CD14-positive monocyte (primary cell): ENCODE measurements around the gene POLR2L. TPM values are rescaled to one million over a fixed set of nuclear protein-coding genes. Genes with fewer than 3 reads are reported as not detected.

Source experiments
- DNase-seq, 3 donors: peaks; one replicate each; pipeline ENCODE4 v3.0.0-alpha.2; 2011 to 2022
- H2AFZ ChIP-seq: 2 replicates; pipeline ENCODE4 v1.6.0; 2012; ENCODE audit warnings: mild to moderate bottlenecking, low read depth, low read length, inconsistent platforms; ENCODE audit not compliant: insufficient read depth, poor library complexity, severe bottlenecking
- H3K27ac ChIP-seq, 2 donors: 1 replicate in 1 of 2; 2 replicates in 1 of 2; pipeline ENCODE4 v1.5.1; 2012 to 2013; ENCODE audit warnings: low read length in 2 of 2, control low read depth in 1 of 2, inconsistent platforms in 1 of 2, low read depth in 1 of 2, mild to moderate bottlenecking in 1 of 2
- H3K27me3 ChIP-seq, 2 donors: one replicate each; pipeline versions ENCODE4 v1.6.0 to v1.6.1; 2011 to 2013; ENCODE audit warnings: low read length in 2 of 2; ENCODE audit not compliant: control insufficient read depth in 2 of 2, insufficient read depth in 2 of 2
- H3K36me3 ChIP-seq, 2 donors: replicated peaks in 1 of 2; 1 replicate in 1 of 2; 2 replicates in 1 of 2; pipeline versions ENCODE4 v1.5.1 to v1.6.1; 2012 to 2013; ENCODE audit warnings: low read length in 2 of 2, control low read depth in 1 of 2, inconsistent platforms in 1 of 2, mild to moderate bottlenecking in 1 of 2; ENCODE audit not compliant: insufficient read depth in 2 of 2, control insufficient read depth in 1 of 2
- H3K4me1 ChIP-seq, 2 donors: 1 replicate in 1 of 2; 2 replicates in 1 of 2; pipeline versions ENCODE4 v1.5.1 to v1.6.1; 2012 to 2013; ENCODE audit warnings: low read length in 2 of 2, control low read depth in 1 of 2, inconsistent platforms in 1 of 2, mild to moderate bottlenecking in 1 of 2, moderate library complexity in 1 of 2; ENCODE audit not compliant: insufficient read depth in 2 of 2, control insufficient read depth in 1 of 2
- H3K4me2 ChIP-seq: replicated peaks from 2 replicates; pipeline ENCODE3; 2012; ENCODE audit warnings: low read length, moderate library complexity, mild to moderate bottlenecking; ENCODE audit not compliant: poor library complexity, severe bottlenecking; ENCODE audit errors: extremely low read depth
- H3K4me3 ChIP-seq, 3 experiments: fragments of 200-600 bp in 1 of 3; sonication (generic) in 1 of 3; replicated peaks in 1 of 3; 1 replicate in 2 of 3; 2 replicates in 1 of 3; pipeline ENCODE4 v1.5.1; 2011 to 2013; ENCODE audit warnings: low read length in 3 of 3, mild to moderate bottlenecking in 3 of 3, control low read depth in 2 of 3, low read depth in 2 of 3, inconsistent platforms in 1 of 3, moderate library complexity in 1 of 3
- H3K79me2 ChIP-seq: 2 replicates; pipeline ENCODE4 v1.6.0; 2012; ENCODE audit warnings: mild to moderate bottlenecking, control low read depth, inconsistent platforms, low read length, moderate library complexity; ENCODE audit not compliant: insufficient read depth
- H3K9ac ChIP-seq: 2 replicates; pipeline ENCODE4 v1.6.0; 2017; ENCODE audit warnings: low read length, mild to moderate bottlenecking; ENCODE audit not compliant: insufficient read depth, poor library complexity, severe bottlenecking
- H3K9me3 ChIP-seq, 2 donors: replicated peaks in 1 of 2; 1 replicate in 1 of 2; 2 replicates in 1 of 2; pipeline versions ENCODE4 v1.5.1 to v1.6.1; 2012 to 2013; ENCODE audit warnings: low read length in 2 of 2, control low read depth in 1 of 2; ENCODE audit not compliant: control insufficient read depth in 1 of 2, insufficient read depth in 1 of 2
- H4K20me1 ChIP-seq: 2 replicates; pipeline ENCODE4 v1.6.0; 2012; ENCODE audit warnings: mild to moderate bottlenecking, low read length, control low read depth, moderate library complexity; ENCODE audit not compliant: insufficient read depth
- H3K27ac Mint-ChIP-seq, 7 donors: one replicate each; pipeline ENCODE4 v1.8.0; 2020; ENCODE audit warnings: mild to moderate bottlenecking in 7 of 7, mixed read lengths in 7 of 7, moderate library complexity in 6 of 7, inconsistent platforms in 2 of 7
- H3K27me3 Mint-ChIP-seq, 3 donors: one replicate each; pipeline ENCODE4 v1.8.0; 2021 to 2022; ENCODE audit warnings: low read depth in 3 of 3, mild to moderate bottlenecking in 3 of 3, mixed read lengths in 3 of 3, moderate library complexity in 3 of 3, inconsistent platforms in 1 of 3
- H3K36me3 Mint-ChIP-seq, 2 donors: one replicate each; pipeline ENCODE4 v1.8.0; 2020; ENCODE audit warnings: mixed read lengths in 2 of 2, inconsistent platforms in 1 of 2, mild to moderate bottlenecking in 1 of 2
- H3K4me1 Mint-ChIP-seq: one replicate; pipeline ENCODE4 v1.8.0; 2020; ENCODE audit warnings: mild to moderate bottlenecking, mixed read lengths
- H3K4me3 Mint-ChIP-seq, 2 donors: one replicate each; pipeline ENCODE4 v1.8.0; 2020; ENCODE audit warnings: mild to moderate bottlenecking in 2 of 2, mixed read lengths in 2 of 2, moderate library complexity in 1 of 2
- H3K9me3 Mint-ChIP-seq, 7 donors: one replicate each; pipeline ENCODE4 v1.8.0; 2020 to 2022; ENCODE audit warnings: mixed read lengths in 7 of 7, mild to moderate bottlenecking in 6 of 7, moderate library complexity in 6 of 7, inconsistent platforms in 2 of 7
- CTCF ChIP-seq: fragments of 200-600 bp; IDR thresholded peaks from one replicate; pipeline ENCODE4 v1.8.0; 2022; ENCODE audit warnings: antibody characterized with exemption, mild to moderate bottlenecking
- WGBS: methylation state at CpG from one replicate; pipeline ENCODE4 v1.1.5; 2013; ENCODE audit warnings: missing lambda C conversion rate; ENCODE audit not compliant: insufficient coverage; 5-methylcytosine and 5-hydroxymethylcytosine counted together
- intact Hi-C, 2 donors: fragments of 100-400 bp; cut with micrococcal nuclease; formaldehyde crosslinking; loops; one replicate each; pipeline versions ENCODE4 v1.15.0 to v1.15.1; 2023
- polyA plus RNA-seq, 3 donors: library from polyadenylated mRNA; depleted of rRNA in 1 of 3; unstranded in 2 of 3; stranded (reverse) in 1 of 3; fragments of 300-500 nt in 2 of 3; fragments of >200 nt in 1 of 3; fragmentation: Illumina TruSeq in 2 of 3; gene quantifications; 1 replicate in 2 of 3; 2 replicates in 1 of 3; pipeline ENCODE4 v1.2.3, GENCODE V29; 2012 to 2021

The POLR2L gene
- polyA plus RNA-seq, 3 donors, result 93.9 to 133 (median 110) TPM

- Histone ChIP-seq H3K79me2 (no peaks in the 10 kb centered on the region), H3K9ac (no peak overlapping the region), H3K4me3 (no peak overlapping the region), H3K4me2 (no peak overlapping the region), H3K27ac (no peak overlapping the region), H4K20me1 (no peaks in the 10 kb centered on the region), H3K36me3 (peaks cover 0 to 6% of the 10 kb centered on the region in 2 donors), H3K9me3 (no peaks in the 10 kb centered on the region), H3K27me3 (no peaks in the 10 kb centered on the region), H3K4me1 (no peaks in the 10 kb centered on the region), H2AFZ (no peak overlapping the region)
- H3K36me3 Mint-ChIP-seq, result peaks cover 4 to 7% of the 10 kb centered on the region in 2 donors
- no peaks in the 10 kb centered on the region for H3K4me1 Mint-ChIP-seq
- DNase-seq, result no peak
- intact Hi-C loops, result no loop called here
- H3K27ac Mint-ChIP-seq, result no peak overlapping the region
- H3K27me3 Mint-ChIP-seq, result peaks cover 0 to 2% (median 2%) of the 10 kb centered on the region in 3 donors
- H3K4me3 Mint-ChIP-seq, result no peak overlapping the region
- WGBS, result 99% methylated on average over 17 of the region's 25 CpGs
- no peak for TF ChIP-seq CTCF
- H3K9me3 Mint-ChIP-seq, result no peaks in the 10 kb centered on the region
Measured at GRCh38 chr11:869399-870126, 27.2 kb upstream of the POLR2L start.

DNA sequence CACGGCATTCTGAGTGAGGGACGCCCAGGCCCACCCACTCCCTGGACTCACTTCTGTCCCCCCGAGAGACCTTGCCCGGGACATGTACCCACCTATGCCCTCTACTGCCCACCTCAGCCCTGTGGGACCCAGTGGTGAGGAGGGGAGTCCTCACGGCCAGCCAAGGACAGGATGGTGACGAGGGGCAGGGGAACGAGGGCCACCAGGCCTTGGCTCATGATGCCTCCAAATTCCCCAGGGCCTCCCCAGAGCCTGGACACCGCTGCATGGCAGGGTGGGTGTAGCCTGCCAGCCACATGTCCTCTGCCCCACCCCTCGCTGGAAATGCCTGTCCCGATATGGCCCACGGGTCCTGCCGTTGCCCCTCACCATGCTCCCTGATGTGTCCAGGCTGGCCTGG is 26.5 kb upstream of the POLR2L start:
- Mint-ChIP-seq H3K4me3 (no peak overlapping the region), H3K36me3 (peaks cover 2 to 7% of the 10 kb centered on the region in 2 donors), H3K9me3 (no peaks in the 10 kb centered on the region), H3K4me1 (no peaks in the 10 kb centered on the region), H3K27me3 (peaks cover 0 to 2% (median 2%) of the 10 kb centered on the region in 3 donors), H3K27ac (peak overlapping the region in 1 of 7 donors; percentile 79)
- H2AFZ ChIP-seq, result no peak overlapping the region
- 95% methylated on average over 7 of the region's 12 CpGs for WGBS
- intact Hi-C loops, result no loop called here
- H3K36me3 ChIP-seq, result peaks cover 3 to 6% of the 10 kb centered on the region in 2 donors
- no peak overlapping the region for H3K4me2 ChIP-seq
- no peaks in the 10 kb centered on the region for H3K27me3 ChIP-seq
- H3K4me3 ChIP-seq, result no peak overlapping the region
- no peak overlapping the region for H3K9ac ChIP-seq
- no peaks in the 10 kb centered on the region for H3K4me1 ChIP-seq
- DNase-seq, result no peak
- H3K27ac ChIP-seq, result no peak overlapping the region
- H4K20me1 ChIP-seq, result no peaks in the 10 kb centered on the region
- TF ChIP-seq CTCF, result no peak
- H3K79me2 ChIP-seq, result no peaks in the 10 kb centered on the region
- no peaks in the 10 kb centered on the region for H3K9me3 ChIP-seq
